ENCODE results near the gene KAT2B. TPM values are rescaled to one million over a fixed set of nuclear protein-coding genes. Genes with fewer than 3 reads are reported as not detected.

The KAT2B gene
- total RNA-seq, 1 donor from 2014 or later, result 12.1 TPM

GRCh38 chr3:20123131-20123652 is 82.9 kb downstream of the KAT2B start:
- peaks cover 62% of the 10 kb centered on the region for H3K36me3 Mint-ChIP-seq (ENCODE audit: low read depth)
- intact Hi-C loops (cut with micrococcal nuclease), result no loop called here

DNA sequence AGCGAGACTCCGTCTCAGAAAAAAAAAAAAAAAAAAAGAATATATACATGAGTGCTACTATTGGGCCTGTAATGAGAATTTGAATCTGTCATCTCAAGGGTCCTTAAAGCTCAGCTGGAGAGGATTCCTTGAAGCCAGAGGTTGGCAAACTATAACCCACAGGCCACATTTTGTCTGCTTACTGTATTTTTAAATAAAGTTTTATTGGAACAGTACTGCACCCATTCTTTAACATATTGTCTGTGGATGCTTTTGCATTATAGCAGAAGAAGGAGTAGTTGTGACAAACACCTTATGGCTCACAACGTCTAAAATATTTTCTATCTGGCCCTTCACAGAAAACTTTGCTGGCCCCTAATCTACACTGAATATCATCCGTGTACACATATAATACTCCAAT is 85.0 kb downstream of the KAT2B start:
- no peak overlapping the region for H3K27ac Mint-ChIP-seq
- H3K36me3 Mint-ChIP-seq (ENCODE audit: low read depth), result peaks cover 61% of the 10 kb centered on the region
- DNase-seq (ENCODE audit: low spot score), result no peak
- intact Hi-C loops (cut with micrococcal nuclease), result no loop called here
- H3K27me3 Mint-ChIP-seq (ENCODE audit: low read depth), result no peaks in the 10 kb centered on the region
- peaks cover 2% of the 10 kb centered on the region for H3K4me1 Mint-ChIP-seq (ENCODE audit: low read depth)
- no peak overlapping the region for H3K4me3 Mint-ChIP-seq (ENCODE audit: low read depth)
- H3K9me3 Mint-ChIP-seq, result no peaks in the 10 kb centered on the region

More at GRCh38 chr3:20123131-20123652, 82.9 kb downstream of the KAT2B start:
- DNase-seq (ENCODE audit: low spot score), result no peak
- H3K9me3 Mint-ChIP-seq, result no peaks in the 10 kb centered on the region
- H3K27me3 Mint-ChIP-seq (ENCODE audit: low read depth), result no peaks in the 10 kb centered on the region
- H3K4me3 Mint-ChIP-seq (ENCODE audit: low read depth), result no peak overlapping the region
- peaks cover 2% of the 10 kb centered on the region for H3K4me1 Mint-ChIP-seq (ENCODE audit: low read depth)
- H3K27ac Mint-ChIP-seq, result no peak overlapping the region

GRCh38 chr3:20125897-20126296 is 85.7 kb downstream of the KAT2B start:
- Mint-ChIP-seq H3K27ac (no peak overlapping the region), H3K27me3 (ENCODE audit: low read depth) (no peaks in the 10 kb centered on the region), H3K36me3 (ENCODE audit: low read depth) (peaks cover 55% of the 10 kb centered on the region), H3K9me3 (no peaks in the 10 kb centered on the region), H3K4me3 (ENCODE audit: low read depth) (no peak overlapping the region), H3K4me1 (ENCODE audit: low read depth) (peaks cover 2% of the 10 kb centered on the region)
- DNase-seq (ENCODE audit: low spot score), result no peak
- intact Hi-C loops (cut with micrococcal nuclease), result no loop called here

DNA sequence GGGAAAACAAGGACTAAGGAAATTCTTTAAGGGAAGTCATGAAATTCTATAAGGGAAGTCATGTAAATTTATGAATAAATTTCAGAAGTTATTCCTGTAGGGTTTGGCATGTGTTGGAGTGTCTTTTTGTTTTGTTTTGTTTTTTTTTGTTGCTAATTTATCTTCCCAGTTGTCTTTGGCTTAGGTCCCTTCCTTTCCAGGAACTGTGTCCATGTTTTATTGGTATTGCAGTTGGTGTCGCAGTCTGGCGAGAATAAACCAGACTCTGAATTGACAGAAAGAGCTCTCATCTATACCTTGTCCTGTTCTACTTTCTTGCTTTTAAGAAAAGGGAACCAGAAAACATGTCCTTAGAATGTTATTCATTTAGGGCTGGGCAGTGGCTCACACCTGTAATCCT is 88.1 kb downstream of the KAT2B start:
- Mint-ChIP-seq H3K27ac (no peak overlapping the region), H3K4me1 (ENCODE audit: low read depth) (peaks cover 2% of the 10 kb centered on the region), H3K9me3 (no peaks in the 10 kb centered on the region), H3K27me3 (ENCODE audit: low read depth) (no peaks in the 10 kb centered on the region), H3K4me3 (ENCODE audit: low read depth) (no peak overlapping the region), H3K36me3 (ENCODE audit: low read depth) (peaks cover 40% of the 10 kb centered on the region)
- intact Hi-C loops (cut with micrococcal nuclease), result no loop called here
- DNase-seq (ENCODE audit: low spot score), result no peak

DNA sequence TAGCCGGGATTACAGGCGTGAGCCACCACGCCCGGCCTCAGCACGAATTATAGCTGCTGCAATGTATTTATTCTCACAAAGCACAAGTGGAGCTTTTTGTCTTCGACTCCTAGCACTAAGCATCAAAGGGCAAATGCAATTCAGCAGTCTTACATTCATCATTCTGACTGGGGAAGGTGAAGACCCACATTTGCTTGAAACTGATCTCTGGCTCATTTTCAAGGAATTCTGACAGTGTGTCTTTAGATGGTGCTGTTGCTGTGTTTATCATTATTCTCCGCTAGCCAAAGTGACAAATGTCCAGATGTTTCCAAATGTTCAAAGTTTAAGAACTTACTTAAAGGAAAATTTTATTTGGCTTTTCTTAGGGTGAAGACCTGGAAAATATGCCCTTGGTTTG is 89.9 kb downstream of the KAT2B start:
- Mint-ChIP-seq H3K36me3 (ENCODE audit: low read depth) (peaks cover 30% of the 10 kb centered on the region), H3K27ac (no peak overlapping the region), H3K9me3 (no peaks in the 10 kb centered on the region), H3K27me3 (ENCODE audit: low read depth) (no peaks in the 10 kb centered on the region), H3K4me3 (ENCODE audit: low read depth) (no peak overlapping the region), H3K4me1 (ENCODE audit: low read depth) (peaks cover 2% of the 10 kb centered on the region)
- intact Hi-C loops (cut with micrococcal nuclease), result no loop called here
- no peak for DNase-seq (ENCODE audit: low spot score)

GRCh38 chr3:20136231-20136630 is 96.0 kb downstream of the KAT2B start:
- DNase-seq (ENCODE audit: low spot score), result no peak
- H3K4me1 Mint-ChIP-seq (ENCODE audit: low read depth), result peaks cover 5% of the 10 kb centered on the region
- H3K36me3 Mint-ChIP-seq (ENCODE audit: low read depth), result peaks cover 12% of the 10 kb centered on the region
- H3K27ac Mint-ChIP-seq, result no peak overlapping the region
- intact Hi-C loops (cut with micrococcal nuclease), result loop anchor here (2.0 kb wide), 1 partner anchor 75 kb away; no protein-coding TSS in a partner anchor
- H3K27me3 Mint-ChIP-seq (ENCODE audit: low read depth), result no peaks in the 10 kb centered on the region
- H3K4me3 Mint-ChIP-seq (ENCODE audit: low read depth), result no peak overlapping the region
- no peaks in the 10 kb centered on the region for H3K9me3 Mint-ChIP-seq

DNA sequence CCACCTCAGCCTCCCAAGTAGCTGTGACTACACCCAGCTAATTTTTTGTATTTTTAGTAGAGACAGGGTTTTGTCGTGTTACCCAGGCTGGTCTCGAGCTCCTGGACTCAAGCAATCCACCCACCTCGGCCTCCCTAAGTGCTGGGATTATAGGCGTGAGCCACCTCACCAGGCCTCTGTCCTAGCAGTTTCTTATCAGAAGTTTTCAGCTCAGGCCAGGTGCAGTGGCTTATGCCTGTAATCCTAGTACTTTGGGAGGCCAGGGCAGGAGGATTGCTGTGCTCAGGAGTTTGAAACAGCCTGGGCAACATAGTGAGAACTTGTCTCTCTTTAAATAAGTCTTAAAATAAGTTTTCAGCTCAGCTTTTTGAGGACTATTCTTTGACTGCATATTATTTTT is 97.4 kb downstream of the KAT2B start:
- intact Hi-C loops (cut with micrococcal nuclease), result loop anchor here (2.0 kb wide), 1 partner anchor 77 kb away; no protein-coding TSS in a partner anchor
- H3K4me3 Mint-ChIP-seq (ENCODE audit: low read depth), result no peak overlapping the region
- peaks cover 17% of the 10 kb centered on the region for H3K36me3 Mint-ChIP-seq (ENCODE audit: low read depth)
- no peaks in the 10 kb centered on the region for H3K27me3 Mint-ChIP-seq (ENCODE audit: low read depth)
- no peaks in the 10 kb centered on the region for H3K9me3 Mint-ChIP-seq
- no peak overlapping the region for H3K27ac Mint-ChIP-seq
- DNase-seq (ENCODE audit: low spot score), result no peak
- peaks cover 5% of the 10 kb centered on the region for H3K4me1 Mint-ChIP-seq (ENCODE audit: low read depth)

DNA sequence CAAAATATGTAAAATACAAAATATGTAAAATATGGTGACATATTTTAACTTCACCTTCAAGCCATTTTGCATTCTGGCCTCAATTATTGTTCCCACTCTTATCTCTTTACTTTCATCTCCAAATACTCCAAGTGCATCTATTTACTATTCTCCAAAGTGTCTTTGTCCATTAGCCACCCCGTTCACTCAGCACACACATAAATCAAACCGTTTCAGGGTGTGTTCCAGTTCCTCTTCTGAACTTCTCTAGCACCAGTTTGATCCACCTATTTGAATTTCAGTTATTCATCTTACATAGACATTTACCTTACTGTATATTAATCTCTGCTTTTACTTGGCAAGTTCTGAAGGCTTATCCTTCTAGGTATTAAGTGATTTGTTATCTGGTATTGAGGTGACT is 100.6 kb downstream of the KAT2B start:
- Mint-ChIP-seq H3K4me3 (ENCODE audit: low read depth) (no peak overlapping the region), H3K27me3 (ENCODE audit: low read depth) (no peaks in the 10 kb centered on the region), H3K4me1 (ENCODE audit: low read depth) (peaks cover 6% of the 10 kb centered on the region), H3K9me3 (no peaks in the 10 kb centered on the region), H3K36me3 (ENCODE audit: low read depth) (peaks cover 31% of the 10 kb centered on the region), H3K27ac (no peak overlapping the region)
- intact Hi-C loops (cut with micrococcal nuclease), result no loop called here
- DNase-seq (ENCODE audit: low spot score), result no peak

- Mint-ChIP-seq H3K36me3 (ENCODE audit: low read depth) (peaks cover 31% of the 10 kb centered on the region), H3K27ac (no peak overlapping the region), H3K4me1 (ENCODE audit: low read depth) (peaks cover 6% of the 10 kb centered on the region), H3K4me3 (ENCODE audit: low read depth) (no peak overlapping the region), H3K27me3 (ENCODE audit: low read depth) (no peaks in the 10 kb centered on the region), H3K9me3 (no peaks in the 10 kb centered on the region)
- intact Hi-C loops (cut with micrococcal nuclease), result no loop called here
- no peak for DNase-seq (ENCODE audit: low spot score)
These were observed 101.1 kb downstream of the KAT2B start for GRCh38 chr3:20141316-20141715.

GRCh38 chr3:20141851-20142250 is 101.6 kb downstream of the KAT2B start:
- H3K27ac Mint-ChIP-seq, result no peak overlapping the region
- intact Hi-C loops (cut with micrococcal nuclease), result no loop called here
- H3K9me3 Mint-ChIP-seq, result no peaks in the 10 kb centered on the region
- H3K27me3 Mint-ChIP-seq (ENCODE audit: low read depth), result no peaks in the 10 kb centered on the region
- peaks cover 5% of the 10 kb centered on the region for H3K4me1 Mint-ChIP-seq (ENCODE audit: low read depth)
- H3K4me3 Mint-ChIP-seq (ENCODE audit: low read depth), result no peak overlapping the region
- DNase-seq (ENCODE audit: low spot score), result no peak
- peaks cover 29% of the 10 kb centered on the region for H3K36me3 Mint-ChIP-seq (ENCODE audit: low read depth)

DNA sequence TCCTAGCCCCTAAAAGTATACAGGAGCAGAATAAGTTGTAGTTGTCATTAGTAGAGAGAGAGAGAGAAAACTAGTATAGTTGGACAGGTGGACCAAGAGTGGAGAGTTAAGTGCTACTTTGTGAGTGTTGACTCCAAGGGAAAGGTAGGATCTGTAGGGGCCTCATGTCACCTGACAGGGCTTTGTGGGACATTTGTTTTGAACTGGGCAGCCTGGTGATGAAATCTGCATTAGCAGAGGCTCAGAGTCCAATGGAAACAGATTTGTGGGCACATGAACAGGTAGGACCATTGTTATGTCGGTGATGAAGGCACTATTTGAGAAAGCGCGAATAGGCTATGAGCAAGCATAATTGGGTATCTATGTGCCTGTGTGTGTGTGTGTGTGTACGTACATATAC is 102.3 kb downstream of the KAT2B start:
- Mint-ChIP-seq H3K27ac (no peak overlapping the region), H3K9me3 (no peaks in the 10 kb centered on the region)

DNA sequence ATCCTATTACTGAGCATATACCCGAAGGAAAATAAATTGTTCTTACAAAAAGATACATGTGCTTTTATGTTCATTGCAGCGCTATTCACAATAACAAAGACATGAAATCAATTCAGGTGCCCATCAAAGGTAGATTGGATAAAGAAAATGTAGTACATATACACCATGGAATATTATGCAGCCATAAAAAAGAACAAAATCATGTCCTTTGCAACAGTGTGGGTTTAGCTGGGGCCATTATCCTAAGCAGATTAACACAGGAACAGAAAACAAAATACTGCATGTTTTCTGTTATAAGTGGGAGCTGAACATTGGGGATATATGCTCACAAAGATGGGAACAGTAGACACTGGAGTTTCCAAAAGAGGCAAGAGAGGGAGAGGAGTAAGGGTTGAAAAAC is 103.3 kb downstream of the KAT2B start:
- H3K4me1 Mint-ChIP-seq (ENCODE audit: low read depth), result peaks cover 3% of the 10 kb centered on the region
- intact Hi-C loops (cut with micrococcal nuclease), result no loop called here
- peaks cover 35% of the 10 kb centered on the region for H3K36me3 Mint-ChIP-seq (ENCODE audit: low read depth)
- no peak overlapping the region for H3K4me3 Mint-ChIP-seq (ENCODE audit: low read depth)
- DNase-seq (ENCODE audit: low spot score), result no peak
- no peaks in the 10 kb centered on the region for H3K27me3 Mint-ChIP-seq (ENCODE audit: low read depth)
- no peak overlapping the region for H3K27ac Mint-ChIP-seq
- H3K9me3 Mint-ChIP-seq, result no peaks in the 10 kb centered on the region

More for the DNA sequence above, 102.3 kb downstream of the KAT2B start:
- Mint-ChIP-seq H3K4me1 (ENCODE audit: low read depth) (peaks cover 3% of the 10 kb centered on the region), H3K4me3 (ENCODE audit: low read depth) (no peak overlapping the region), H3K27me3 (ENCODE audit: low read depth) (no peaks in the 10 kb centered on the region), H3K36me3 (ENCODE audit: low read depth) (peaks cover 26% of the 10 kb centered on the region)
- DNase-seq (ENCODE audit: low spot score), result no peak
- intact Hi-C loops (cut with micrococcal nuclease), result no loop called here

- intact Hi-C loops (cut with micrococcal nuclease), result no loop called here
- Mint-ChIP-seq H3K4me3 (ENCODE audit: low read depth) (no peak overlapping the region), H3K27ac (no peak overlapping the region), H3K9me3 (no peaks in the 10 kb centered on the region), H3K27me3 (ENCODE audit: low read depth) (no peaks in the 10 kb centered on the region), H3K36me3 (ENCODE audit: low read depth) (peaks cover 51% of the 10 kb centered on the region), H3K4me1 (ENCODE audit: low read depth) (peaks cover 6% of the 10 kb centered on the region)
- no peak for DNase-seq (ENCODE audit: low spot score)
These were observed 105.6 kb downstream of the KAT2B start for GRCh38 chr3:20145874-20146273.

DNA sequence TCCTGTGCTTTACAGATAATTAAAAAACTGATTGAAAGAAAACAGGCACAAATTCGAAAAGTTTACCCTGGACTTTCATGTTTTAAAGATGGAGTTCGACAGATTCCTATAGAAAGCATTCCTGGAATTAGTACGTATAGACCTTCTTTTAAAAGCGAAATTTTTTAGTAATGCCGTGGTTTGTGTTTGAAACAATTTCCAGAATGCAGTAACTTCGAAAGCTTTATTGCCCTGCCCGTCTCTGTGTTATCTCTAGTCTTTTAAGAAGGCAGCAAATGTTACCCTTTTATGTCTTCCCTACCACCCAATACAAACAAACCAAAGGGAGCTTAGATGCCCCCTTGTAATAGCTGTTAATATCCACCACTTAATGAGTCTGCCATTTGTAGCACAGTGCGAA is 106.1 kb downstream of the KAT2B start:
- Mint-ChIP-seq H3K36me3 (ENCODE audit: low read depth) (peaks cover 51% of the 10 kb centered on the region), H3K4me1 (ENCODE audit: low read depth) (peaks cover 6% of the 10 kb centered on the region), H3K9me3 (no peaks in the 10 kb centered on the region), H3K27ac (no peak overlapping the region), H3K27me3 (ENCODE audit: low read depth) (no peaks in the 10 kb centered on the region), H3K4me3 (ENCODE audit: low read depth) (no peak overlapping the region)
- intact Hi-C loops (cut with micrococcal nuclease), result no loop called here
- no peak for DNase-seq (ENCODE audit: low spot score)

Measured in activated T-helper 2 cell treated with anti-CD3 and anti-CD28 coated beads, Interferon-gamma antibody, Interleukin-2, Interleukin-4, amounts not matched to agents 10 μg/mL and 5 μg/mL and 100 μg/mL, durations not matched to agents 14 hours and 24 hours and 36 hours (primary cell).